Measurements from ENCODE around the gene LTBP2.

The LTBP2 gene

DNA sequence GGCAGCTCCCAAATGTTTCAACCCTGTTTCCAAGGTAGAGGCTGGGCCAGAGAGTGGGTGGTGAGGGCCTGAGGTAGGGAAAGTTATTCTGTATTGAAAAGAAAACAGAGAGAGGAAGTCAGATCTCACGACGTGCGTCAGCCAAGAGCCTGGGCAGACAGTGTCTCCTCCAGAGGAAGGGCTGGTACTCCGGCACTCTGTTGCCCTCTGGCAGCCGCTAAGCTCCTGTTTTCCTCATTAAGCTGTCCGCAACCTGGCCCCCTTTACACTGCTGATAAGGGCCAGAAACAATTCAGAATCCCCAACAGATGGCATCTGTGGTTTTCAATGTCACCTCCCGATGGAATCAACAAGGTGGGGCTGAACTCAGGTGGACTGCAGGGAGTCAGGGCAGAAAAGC is 26.0 kb upstream of the LTBP2 start:
- no peak for DNase-seq (ENCODE audit: low read depth)

DNA sequence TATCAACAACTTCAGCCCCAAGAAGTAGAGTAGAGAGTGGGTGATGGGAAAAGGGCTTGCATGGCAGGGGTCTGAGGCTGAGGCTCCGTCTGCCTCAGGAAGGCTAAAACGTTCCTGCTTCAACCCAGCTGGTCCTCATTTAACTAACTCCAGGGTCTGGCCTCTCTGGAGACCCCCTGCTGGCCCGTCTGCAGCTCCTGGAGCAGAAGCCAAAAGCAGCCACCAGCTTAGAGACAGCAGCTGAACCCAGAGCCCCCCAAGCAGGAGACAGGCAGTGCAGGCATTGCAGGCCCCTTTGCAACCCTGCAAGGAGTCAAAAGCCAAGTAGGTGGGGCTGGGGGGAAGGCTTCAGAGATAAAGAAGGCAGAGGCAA is 25.1 kb upstream of the LTBP2 start:
- no peak for DNase-seq (ENCODE audit: low read depth)

DNA sequence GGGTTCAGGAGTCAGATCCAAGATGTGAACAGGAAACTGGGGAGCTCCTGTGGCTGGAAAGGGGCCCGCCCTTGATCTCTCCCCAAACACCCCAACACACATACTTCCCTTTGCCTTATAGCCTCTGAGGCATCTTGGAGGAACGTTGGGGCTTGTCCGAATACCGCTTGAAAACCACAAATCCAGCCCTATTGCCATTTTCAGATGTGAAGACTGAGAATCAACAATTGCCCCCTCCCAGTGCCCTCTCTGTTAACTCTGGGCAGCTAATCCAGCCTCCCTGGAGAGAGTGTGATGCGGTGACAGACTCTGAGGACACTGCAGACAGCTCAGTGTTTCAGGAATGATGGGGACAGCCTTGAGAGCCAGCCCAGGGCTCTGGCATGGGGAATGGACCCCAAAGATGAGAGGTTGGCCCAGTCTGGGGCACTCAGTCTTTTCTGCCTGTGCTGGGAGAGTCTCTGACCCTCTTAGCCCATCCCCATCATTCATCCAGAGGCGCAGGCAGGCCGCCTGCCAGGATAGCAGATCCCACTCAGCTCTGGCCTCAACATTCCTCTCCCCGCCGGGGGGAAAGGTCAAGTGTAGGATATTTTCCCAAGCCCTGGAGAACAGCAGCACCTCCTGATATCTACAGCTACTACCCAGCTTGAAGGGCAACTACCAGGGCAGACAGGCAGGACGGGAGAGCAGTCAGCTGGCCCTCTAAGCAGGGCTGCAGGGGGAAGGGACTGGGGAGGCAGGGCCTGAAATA is 24.6 kb upstream of the LTBP2 start:
- DNase-seq (ENCODE audit: low read depth): no peak

GRCh38 chr14:74635847-74636246 is 23.8 kb upstream of the LTBP2 start:
- DNase-seq (ENCODE audit: low read depth): no peak

DNA sequence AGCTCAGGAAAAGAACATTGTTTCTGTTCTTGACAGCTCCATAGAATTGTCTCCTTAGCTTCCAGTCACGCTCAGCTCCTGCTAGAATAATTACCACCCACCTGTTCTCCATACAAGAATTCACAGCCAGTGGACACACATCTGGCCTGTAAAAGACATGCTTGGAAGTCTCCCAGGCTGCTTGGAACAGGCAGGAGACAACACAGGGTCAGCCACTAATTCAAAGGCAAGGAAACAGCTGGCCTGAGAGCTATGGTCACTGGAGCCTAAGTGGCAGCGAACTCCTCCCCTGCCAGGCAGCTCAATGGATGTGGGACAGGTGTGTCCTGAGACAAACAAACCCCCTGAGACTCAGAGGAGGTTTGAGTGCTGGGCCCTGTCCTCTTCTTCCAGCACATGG is 22.9 kb upstream of the LTBP2 start:
- DNase-seq (ENCODE audit: low read depth): no peak

- DNase-seq (ENCODE audit: low read depth): no peak
Observed at GRCh38 chr14:74634481-74634880, 22.4 kb upstream of the LTBP2 start.

GRCh38 chr14:74630881-74631690 is 19.0 kb upstream of the LTBP2 start:
- no peak for DNase-seq (ENCODE audit: low read depth)

DNA sequence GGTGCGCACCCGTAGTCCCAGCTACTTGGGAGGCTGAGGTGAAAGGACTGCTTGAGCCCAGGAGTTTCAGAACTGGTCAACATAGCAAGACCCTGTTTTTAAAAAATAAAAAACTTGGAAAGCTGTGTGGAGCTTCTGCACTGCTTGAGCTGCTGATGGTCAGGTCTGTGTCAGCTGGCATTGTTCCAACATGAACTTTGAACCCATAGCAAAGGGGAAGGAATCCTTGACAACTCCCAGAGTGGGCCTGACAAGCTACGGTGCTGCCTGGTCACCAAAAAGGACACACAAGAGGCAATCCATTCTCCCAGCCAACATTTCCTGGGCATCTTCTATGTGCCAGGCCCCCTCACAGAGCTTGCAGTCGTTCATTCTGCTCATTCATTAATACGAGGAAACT is 16.4 kb upstream of the LTBP2 start:
- no peak for DNase-seq (ENCODE audit: low read depth)

- DNase-seq (ENCODE audit: low read depth): no peak
Observed at GRCh38 chr14:74627076-74627475, 15.0 kb upstream of the LTBP2 start.

DNA sequence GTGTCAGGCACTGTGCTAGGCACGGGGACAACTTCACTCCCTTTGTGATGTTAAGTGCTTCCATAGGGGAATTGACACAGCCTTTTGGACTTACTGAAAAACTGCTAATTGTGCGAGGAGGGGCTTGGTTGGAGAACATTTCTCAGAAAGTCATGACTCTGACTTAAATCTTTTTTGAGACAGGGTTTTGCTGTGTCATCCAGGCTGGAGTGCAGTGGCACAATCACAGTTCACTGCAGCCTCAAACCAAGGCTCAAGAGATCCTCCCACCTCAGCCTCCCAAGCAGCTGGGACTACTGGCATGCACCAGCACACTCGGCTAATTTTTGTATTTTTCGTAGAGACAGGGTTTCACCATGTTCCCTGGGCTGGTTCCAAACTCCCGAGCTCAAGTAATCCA is 10.2 kb upstream of the LTBP2 start:
- DNase-seq (ENCODE audit: low read depth): no peak

DNA sequence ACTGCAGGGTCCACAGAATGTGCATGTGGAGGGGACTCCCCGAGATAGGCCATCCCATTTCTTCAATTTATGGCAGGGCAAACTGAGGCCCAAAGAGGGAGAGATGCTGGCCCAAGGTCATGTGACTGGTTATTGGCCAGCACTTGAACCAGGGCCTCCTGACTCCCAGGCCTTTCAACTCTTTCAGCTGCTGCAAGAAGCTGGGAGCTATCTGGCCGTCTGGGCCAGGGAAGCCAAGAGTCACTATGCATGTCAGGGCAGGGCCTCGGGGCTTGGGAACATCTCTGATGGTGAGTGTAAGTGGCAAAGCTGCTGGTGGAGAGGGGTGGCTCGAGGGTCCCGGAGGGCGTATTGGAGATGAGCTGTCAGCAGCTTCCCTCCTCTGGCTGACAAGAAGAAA is 9.5 kb upstream of the LTBP2 start:
- no peak for DNase-seq (ENCODE audit: low read depth)

- no peak for DNase-seq (ENCODE audit: low read depth)
Observed at GRCh38 chr14:74620923-74621322, 8.9 kb upstream of the LTBP2 start.

DNA sequence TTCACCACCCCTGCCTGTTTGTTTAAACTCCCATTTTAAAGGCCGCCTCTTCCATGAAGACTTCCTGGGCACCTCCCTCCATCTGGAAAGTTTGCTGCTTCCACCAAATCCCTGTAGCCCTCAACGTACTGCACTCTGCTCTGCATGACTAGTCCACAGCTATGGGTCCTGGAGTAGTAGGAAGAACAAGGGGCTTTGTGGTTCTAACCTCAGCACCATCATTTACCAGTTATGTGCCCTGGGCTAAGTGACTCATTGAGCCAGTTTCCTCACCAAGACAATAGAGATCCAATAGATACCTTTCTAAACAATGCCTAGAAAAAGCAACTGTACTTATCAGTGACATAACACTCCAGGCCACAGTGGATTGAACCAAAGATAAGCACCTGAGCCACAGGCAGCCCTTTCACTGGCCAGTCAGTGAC is 8.5 kb upstream of the LTBP2 start:
- DNase-seq (ENCODE audit: low read depth): peak; percentile 89

DNA sequence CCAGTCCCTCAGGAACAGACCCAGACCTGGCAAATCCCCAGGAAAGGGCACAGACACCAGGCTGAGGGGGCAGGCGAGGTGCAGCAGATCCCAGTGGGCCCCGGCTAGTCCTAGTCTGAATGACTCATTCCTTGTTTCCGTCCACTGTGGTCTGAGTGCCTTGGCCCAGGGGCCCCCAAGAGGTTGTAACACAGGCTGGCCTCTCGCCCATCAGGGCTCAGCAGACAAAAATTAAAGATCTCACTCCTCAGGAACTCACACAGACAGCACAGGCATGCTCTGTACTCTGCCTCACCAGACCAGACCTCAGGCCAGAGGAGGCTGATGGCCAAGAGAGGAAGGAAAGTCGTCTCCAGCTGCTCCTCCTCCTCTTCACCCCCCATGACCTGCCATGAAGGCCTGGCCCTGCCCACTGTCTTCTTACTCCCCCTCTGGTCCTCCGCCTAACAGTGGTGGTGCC is 7.7 kb upstream of the LTBP2 start:
- DNase-seq (ENCODE audit: low read depth): peak; percentile 98

DNA sequence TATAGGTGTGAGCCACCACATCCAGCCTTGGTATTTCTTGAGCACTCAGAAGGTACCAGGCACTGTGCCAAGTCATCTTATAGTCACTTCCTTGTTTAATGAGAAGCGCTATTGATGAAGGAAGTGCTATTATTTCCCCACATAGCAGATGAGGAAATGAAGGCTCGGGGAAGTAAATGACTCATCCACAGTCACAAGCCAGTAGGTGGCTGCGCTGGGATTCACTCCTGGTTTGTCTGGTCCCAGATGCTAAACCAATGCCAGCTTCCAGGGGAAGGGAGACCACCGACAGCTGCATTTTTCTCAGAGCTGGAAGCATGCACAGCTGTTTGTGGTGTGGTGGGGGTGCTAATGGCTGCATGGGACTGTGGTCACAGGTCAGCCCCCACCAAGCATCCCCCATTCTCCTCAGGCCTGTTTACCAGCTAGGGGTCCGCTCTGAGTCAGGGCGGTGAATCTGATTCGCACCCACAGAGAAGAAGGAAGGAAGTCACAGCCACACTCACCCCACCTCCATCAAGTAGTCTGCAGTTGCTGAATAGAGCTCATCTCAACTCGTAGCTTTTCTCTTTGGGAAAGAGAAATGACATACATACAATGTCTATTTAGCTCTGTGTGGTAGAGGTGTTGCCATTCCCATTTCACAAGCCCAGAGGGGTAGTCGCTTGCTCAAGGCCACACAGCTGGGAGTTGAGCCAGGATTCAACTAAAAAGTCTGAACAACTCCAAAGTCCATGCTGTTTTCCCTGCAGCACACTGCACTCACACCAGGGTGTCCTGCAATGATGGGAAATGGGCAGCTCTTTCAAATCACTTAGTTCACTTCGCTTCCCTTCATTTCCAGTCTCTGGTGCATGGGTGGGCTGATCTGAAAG is 6.3 kb upstream of the LTBP2 start:
- no peak for DNase-seq (ENCODE audit: low read depth)

- DNase-seq (ENCODE audit: low read depth): no peak
Observed at GRCh38 chr14:74616996-74617700, 5.1 kb upstream of the LTBP2 start.

DNA sequence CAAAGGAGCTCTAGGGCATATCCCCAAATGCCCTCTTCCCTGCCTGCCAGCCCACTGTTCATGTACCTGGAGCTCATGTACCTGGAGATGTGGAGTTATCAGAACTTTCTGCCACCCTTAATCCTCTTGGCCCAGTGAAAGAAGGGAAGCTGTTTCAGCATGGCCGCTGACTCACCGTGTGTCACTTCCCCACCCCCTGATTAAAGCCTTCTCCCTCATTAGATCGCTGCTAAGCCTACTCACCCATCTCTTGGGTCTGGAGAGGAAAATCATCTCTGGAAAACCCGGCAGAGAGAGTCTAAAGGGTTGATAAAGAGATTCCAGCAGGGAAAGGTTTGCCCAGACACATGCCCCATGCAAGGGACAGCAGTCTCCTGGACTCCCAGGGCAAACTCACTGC is 4.5 kb upstream of the LTBP2 start:
- peak; percentile 55 for DNase-seq (ENCODE audit: low read depth)

DNA sequence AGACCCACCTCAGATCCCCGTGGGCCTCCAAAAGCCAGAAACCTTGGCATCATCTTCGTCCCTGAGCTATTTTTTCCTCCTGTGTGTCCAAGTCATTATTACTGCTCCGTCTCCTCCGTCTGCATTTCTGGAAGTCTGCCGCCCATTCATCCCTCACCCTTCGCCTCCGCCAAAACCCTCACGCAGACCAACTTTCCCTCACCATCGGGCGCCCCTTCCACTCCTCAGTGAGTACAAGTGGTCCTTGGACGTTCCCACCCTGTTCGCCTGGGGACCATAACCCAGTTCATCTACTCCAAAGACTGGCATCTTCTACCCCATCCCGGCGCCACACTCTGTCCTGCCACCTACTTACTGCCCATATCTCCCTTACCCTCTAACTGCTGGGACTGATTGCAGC is 3.7 kb upstream of the LTBP2 start:
- DNase-seq (ENCODE audit: low read depth): no peak

GRCh38 chr14:74614508-74615495 is 2.8 kb upstream of the LTBP2 start:
- no peak for DNase-seq (ENCODE audit: low read depth)

DNA sequence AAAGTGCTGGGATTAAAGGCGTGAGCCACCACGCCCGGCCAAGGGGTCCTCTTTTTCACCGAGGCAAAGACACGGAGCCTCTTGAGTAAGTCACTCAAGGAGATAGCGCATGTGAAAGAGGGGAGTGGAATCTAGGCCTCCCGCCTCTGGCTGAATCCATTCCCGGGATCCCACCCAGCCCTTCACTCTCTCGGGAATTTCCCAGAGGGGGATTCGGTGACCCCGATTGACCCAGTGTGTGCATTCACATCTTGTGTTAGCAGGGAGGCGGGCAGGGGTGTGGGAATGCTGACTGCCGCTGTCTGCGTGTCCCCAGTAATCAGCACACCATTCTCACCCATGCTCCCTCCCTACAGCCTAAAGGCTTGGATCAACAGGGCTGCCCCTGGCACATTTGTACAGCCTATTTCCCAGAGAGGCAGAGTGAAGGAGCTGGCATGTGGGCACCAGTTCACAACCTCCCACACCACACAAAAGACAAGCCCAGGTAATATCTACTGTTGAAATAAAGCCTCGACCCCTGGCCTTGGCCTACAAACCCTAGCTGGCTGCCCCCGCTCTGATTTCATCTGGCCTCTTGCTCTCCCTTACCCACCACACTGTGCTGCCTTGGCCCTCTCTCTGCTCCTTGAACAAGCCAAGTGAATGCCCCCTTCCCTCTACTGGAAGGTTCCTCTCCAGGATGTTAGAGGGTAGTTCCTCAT is 1.3 kb upstream of the LTBP2 start:
- DNase-seq (ENCODE audit: low read depth): no peak

Measured in GM04503 (cell line).